ENCODE measurements around the gene NAALADL2. TPM values are rescaled to one million over a fixed set of nuclear protein-coding genes. Genes with fewer than 3 reads are reported as not detected.

NAALADL2 gene
- total and polyA plus RNA-seq, 2 experiments from 2014 or later, result 3.4 to 15.3 TPM

- Histone ChIP-seq H3K36me3 (replicated peaks; ENCODE audit: insufficient read depth, low read depth) (no peaks in the 10 kb centered on the region), H3K27ac (no peak overlapping the region), H3K4me3 (no peak overlapping the region), H3K9me3 (ENCODE audit: low read depth) (no peaks in the 10 kb centered on the region), H4K20me1 (ENCODE audit: insufficient read depth, poor library complexity, severe bottlenecking) (no peaks in the 10 kb centered on the region), H2AFZ (no peak overlapping the region), H3K27me3 (no peaks in the 10 kb centered on the region), H3K4me1 (ENCODE audit: insufficient read depth) (no peaks in the 10 kb centered on the region), H3K79me2 (no peaks in the 10 kb centered on the region), H3K4me2 (no peak overlapping the region), H3K9me2 (replicated peaks; ENCODE audit: insufficient read depth) (no peaks in the 10 kb centered on the region)
- TF ChIP-seq EZH2phosphoT487 (IDR thresholded peaks at IDR 0.05; ENCODE audit: low read depth, severe bottlenecking, unreplicated experiment), result no peak
- no peak for TF ChIP-seq EZH2 (IDR thresholded peaks at IDR 0.05; ENCODE audit: borderline replicate concordance)
- TF ChIP-seq CTCF (IDR thresholded peaks at IDR 0.05; ENCODE audit: poor library complexity), result no peak
- 95% methylated on average over 2 of the region's 2 CpGs for WGBS (ENCODE audit: low lambda C conversion rate, missing lambda C conversion rate)
- no peak for DNase-seq (ENCODE audit: low spot score)
Measured at GRCh38 chr3:175248832-175249231, 389.7 kb downstream of the NAALADL2 start.

- 76% methylated on average over 1 of the region's 1 CpG for WGBS (ENCODE audit: low lambda C conversion rate, missing lambda C conversion rate)
- no peak for DNase-seq (ENCODE audit: low spot score)
- no peaks in the 10 kb centered on the region for H3K9me3 ChIP-seq (ENCODE audit: low read depth)
- no peak overlapping the region for H3K4me2 ChIP-seq
- H3K27ac ChIP-seq, result no peak overlapping the region
- H3K36me3 ChIP-seq (replicated peaks; ENCODE audit: insufficient read depth, low read depth), result no peaks in the 10 kb centered on the region
- H2AFZ ChIP-seq, result no peak overlapping the region
- TF ChIP-seq CTCF (IDR thresholded peaks at IDR 0.05; ENCODE audit: poor library complexity) (no peak), EZH2phosphoT487 (IDR thresholded peaks at IDR 0.05; ENCODE audit: low read depth, severe bottlenecking, unreplicated experiment) (no peak), EZH2 (IDR thresholded peaks at IDR 0.05; ENCODE audit: borderline replicate concordance) (no peak)
- no peaks in the 10 kb centered on the region for H4K20me1 ChIP-seq (ENCODE audit: insufficient read depth, poor library complexity, severe bottlenecking)
- no peaks in the 10 kb centered on the region for H3K27me3 ChIP-seq
- H3K4me3 ChIP-seq, result no peak overlapping the region
- no peaks in the 10 kb centered on the region for H3K4me1 ChIP-seq (ENCODE audit: insufficient read depth)
- H3K79me2 ChIP-seq, result no peaks in the 10 kb centered on the region
- no peaks in the 10 kb centered on the region for H3K9me2 ChIP-seq (replicated peaks; ENCODE audit: insufficient read depth)
Measured at GRCh38 chr3:175255698-175256097, 396.6 kb downstream of the NAALADL2 start.

GRCh38 chr3:175257123-175257522 is 398.0 kb downstream of the NAALADL2 start:
- no peak overlapping the region for H3K4me3 ChIP-seq
- no peak for DNase-seq (ENCODE audit: low spot score)
- no peaks in the 10 kb centered on the region for H3K36me3 ChIP-seq (replicated peaks; ENCODE audit: insufficient read depth, low read depth)
- H3K9me3 ChIP-seq (ENCODE audit: low read depth), result no peaks in the 10 kb centered on the region
- no peaks in the 10 kb centered on the region for H3K27me3 ChIP-seq
- H3K9me2 ChIP-seq (replicated peaks; ENCODE audit: insufficient read depth), result no peaks in the 10 kb centered on the region
- no peaks in the 10 kb centered on the region for H4K20me1 ChIP-seq (ENCODE audit: insufficient read depth, poor library complexity, severe bottlenecking)
- H3K79me2 ChIP-seq, result no peaks in the 10 kb centered on the region
- H3K27ac ChIP-seq, result no peak overlapping the region
- H3K4me2 ChIP-seq, result no peak overlapping the region
- no peak overlapping the region for H2AFZ ChIP-seq
- TF ChIP-seq EZH2phosphoT487 (IDR thresholded peaks at IDR 0.05; ENCODE audit: low read depth, severe bottlenecking, unreplicated experiment) (no peak), CTCF (IDR thresholded peaks at IDR 0.05; ENCODE audit: poor library complexity) (no peak), EZH2 (IDR thresholded peaks at IDR 0.05; ENCODE audit: borderline replicate concordance) (no peak)
- H3K4me1 ChIP-seq (ENCODE audit: insufficient read depth), result no peaks in the 10 kb centered on the region

GRCh38 chr3:175258763-175259162 is 399.6 kb downstream of the NAALADL2 start:
- no peaks in the 10 kb centered on the region for H3K4me1 ChIP-seq (ENCODE audit: insufficient read depth)
- no peaks in the 10 kb centered on the region for H3K9me2 ChIP-seq (replicated peaks; ENCODE audit: insufficient read depth)
- H3K27ac ChIP-seq, result no peak overlapping the region
- no peak overlapping the region for H3K4me3 ChIP-seq
- H3K27me3 ChIP-seq, result no peaks in the 10 kb centered on the region
- H3K4me2 ChIP-seq, result no peak overlapping the region
- no peak overlapping the region for H2AFZ ChIP-seq
- 95% methylated on average over 4 of the region's 4 CpGs for WGBS (ENCODE audit: low lambda C conversion rate, missing lambda C conversion rate)
- DNase-seq (ENCODE audit: low spot score), result no peak
- no peaks in the 10 kb centered on the region for H3K79me2 ChIP-seq
- H4K20me1 ChIP-seq (ENCODE audit: insufficient read depth, poor library complexity, severe bottlenecking), result no peaks in the 10 kb centered on the region
- H3K9me3 ChIP-seq (ENCODE audit: low read depth), result no peaks in the 10 kb centered on the region
- TF ChIP-seq CTCF (IDR thresholded peaks at IDR 0.05; ENCODE audit: poor library complexity) (no peak), EZH2 (IDR thresholded peaks at IDR 0.05; ENCODE audit: borderline replicate concordance) (no peak), EZH2phosphoT487 (IDR thresholded peaks at IDR 0.05; ENCODE audit: low read depth, severe bottlenecking, unreplicated experiment) (no peak)
- H3K36me3 ChIP-seq (replicated peaks; ENCODE audit: insufficient read depth, low read depth), result no peaks in the 10 kb centered on the region

All from hepatocyte (in vitro differentiated cells).